SU-DHL-6 (cell line): Measurements from ENCODE around the gene ATP23.

Source experiments
- CTCF ChIP-seq: fragments of 200-600 bp; sonication (generic); IDR thresholded peaks from one replicate; pipeline ENCODE4 v1.5.1; 2017; ENCODE audit warnings: antibody characterized with exemption, mild to moderate bottlenecking, low read length, moderate library complexity; ENCODE audit not compliant: insufficient read depth, poor library complexity, severe bottlenecking
- EZH2phosphoT487 ChIP-seq: fragments of 200-600 bp; sonication (generic), shearing (Covaris generic); conservative IDR thresholded peaks from 2 replicates; pipeline ENCODE4 v1.6.1; 2018; ENCODE audit warnings: mild to moderate bottlenecking, antibody characterized with exemption, low read length, moderate library complexity, mixed read lengths

- no peak for TF ChIP-seq CTCF
- TF ChIP-seq EZH2phosphoT487 = no peak
These were observed 47.7 kb upstream of the ATP23 start for GRCh38 chr12:57893431-57894353.
